Stimulated activated naive CD8-positive, alpha-beta T cell treated with anti-CD3 and anti-CD28 coated beads, Interleukin-15, Interleukin-2, amounts not matched to agents 100 ng/mL and 50 ng/mL, for 24 hours (primary cell): ENCODE measurements around the gene STAG1.
A peak's percentile ranks its signal among the peaks of the same experiment; 100 is the strongest.
"Not testable (repeated sequence)": the region's sequence is repeated elsewhere in the genome, so short reads cannot be mapped to it uniquely, and the experiment has no call there.

Source experiments
- H3K27ac Mint-ChIP-seq: one replicate; pipeline ENCODE4 v1.8.0; 2021; ENCODE audit warnings: mild to moderate bottlenecking, mixed read lengths
- H3K27me3 Mint-ChIP-seq: one replicate; pipeline ENCODE4 v1.8.0; 2021; ENCODE audit warnings: mixed read lengths
- H3K36me3 Mint-ChIP-seq: one replicate; pipeline ENCODE4 v1.8.0; 2021; ENCODE audit warnings: low read depth, mixed read lengths
- H3K4me1 Mint-ChIP-seq: one replicate; pipeline ENCODE4 v1.8.0; 2021; ENCODE audit warnings: low read depth, mixed read lengths
- H3K4me3 Mint-ChIP-seq: one replicate; pipeline ENCODE4 v1.8.0; 2021; ENCODE audit warnings: mild to moderate bottlenecking, mixed read lengths
- H3K9me3 Mint-ChIP-seq: one replicate; pipeline ENCODE4 v1.8.0; 2021; ENCODE audit warnings: mixed read lengths

STAG1 gene

GRCh38 chr3:136532766-136533165 lies 219.4 kb downstream of the STAG1 start:
- Mint-ChIP-seq H3K27me3 (no peaks in the 10 kb centered on the region), H3K9me3 (peaks cover 22% of the 10 kb centered on the region), H3K4me3 (no peak overlapping the region), H3K36me3 (peaks cover 74% of the 10 kb centered on the region), H3K4me1 (peaks cover 6% of the 10 kb centered on the region), H3K27ac (no peak overlapping the region)

GRCh38 chr3:136518102-136518501 lies 234.1 kb downstream of the STAG1 start:
- Mint-ChIP-seq H3K4me1 (peaks cover 5% of the 10 kb centered on the region), H3K36me3 (peaks cover 33% of the 10 kb centered on the region), H3K9me3 (peaks cover under 1% of the 10 kb centered on the region), H3K4me3 (no peak overlapping the region), H3K27me3 (no peaks in the 10 kb centered on the region), H3K27ac (no peak overlapping the region)

- Mint-ChIP-seq H3K9me3 (no peaks in the 10 kb centered on the region), H3K4me3 (no peak overlapping the region), H3K4me1 (peaks cover 4% of the 10 kb centered on the region), H3K36me3 (peaks cover 41% of the 10 kb centered on the region), H3K27me3 (no peaks in the 10 kb centered on the region), H3K27ac (no peak overlapping the region)
Observed at GRCh38 chr3:136516656-136517055, 235.5 kb downstream of the STAG1 start.

GRCh38 chr3:136516095-136516494 lies 236.1 kb downstream of the STAG1 start:
- no peak overlapping the region for H3K4me3 Mint-ChIP-seq
- H3K27ac Mint-ChIP-seq: no peak overlapping the region
- H3K36me3 Mint-ChIP-seq: peaks cover 39% of the 10 kb centered on the region
- no peaks in the 10 kb centered on the region for H3K9me3 Mint-ChIP-seq
- H3K4me1 Mint-ChIP-seq: peaks cover 4% of the 10 kb centered on the region
- no peaks in the 10 kb centered on the region for H3K27me3 Mint-ChIP-seq

GRCh38 chr3:136514533-136514932 lies 237.6 kb downstream of the STAG1 start:
- not testable (repeated sequence) for H3K27me3 Mint-ChIP-seq, H3K4me1 Mint-ChIP-seq, H3K9me3 Mint-ChIP-seq, H3K27ac Mint-ChIP-seq, H3K4me3 Mint-ChIP-seq
- H3K36me3 Mint-ChIP-seq: peaks cover 32% of the 10 kb centered on the region

GRCh38 chr3:136513367-136513766 lies 238.8 kb downstream of the STAG1 start:
- no peak overlapping the region for H3K4me3 Mint-ChIP-seq
- H3K36me3 Mint-ChIP-seq: peaks cover 40% of the 10 kb centered on the region
- H3K9me3 Mint-ChIP-seq: no peaks in the 10 kb centered on the region
- no peak overlapping the region for H3K27ac Mint-ChIP-seq
- no peaks in the 10 kb centered on the region for H3K27me3 Mint-ChIP-seq
- H3K4me1 Mint-ChIP-seq: peaks cover 4% of the 10 kb centered on the region

- Mint-ChIP-seq H3K36me3 (peaks cover 44% of the 10 kb centered on the region), H3K4me1 (peaks cover 4% of the 10 kb centered on the region), H3K4me3 (no peak overlapping the region), H3K9me3 (no peaks in the 10 kb centered on the region), H3K27ac (no peak overlapping the region), H3K27me3 (no peaks in the 10 kb centered on the region)
Observed at GRCh38 chr3:136512381-136512780, 239.8 kb downstream of the STAG1 start.

GRCh38 chr3:136505676-136506075 lies 246.5 kb downstream of the STAG1 start:
- H3K27ac Mint-ChIP-seq: no peak overlapping the region
- no peaks in the 10 kb centered on the region for H3K27me3 Mint-ChIP-seq
- no peaks in the 10 kb centered on the region for H3K4me1 Mint-ChIP-seq
- peaks cover 24% of the 10 kb centered on the region for H3K36me3 Mint-ChIP-seq
- H3K4me3 Mint-ChIP-seq: no peak overlapping the region
- no peaks in the 10 kb centered on the region for H3K9me3 Mint-ChIP-seq

GRCh38 chr3:136503056-136503455 lies 249.1 kb downstream of the STAG1 start:
- H3K36me3 Mint-ChIP-seq: peaks cover 28% of the 10 kb centered on the region
- no peak overlapping the region for H3K27ac Mint-ChIP-seq
- H3K27me3 Mint-ChIP-seq: no peaks in the 10 kb centered on the region
- no peaks in the 10 kb centered on the region for H3K4me1 Mint-ChIP-seq
- H3K4me3 Mint-ChIP-seq: no peak overlapping the region
- H3K9me3 Mint-ChIP-seq: no peaks in the 10 kb centered on the region

- Mint-ChIP-seq H3K36me3 (peaks cover 47% of the 10 kb centered on the region), H3K4me1 (no peaks in the 10 kb centered on the region), H3K27ac (no peak overlapping the region), H3K4me3 (no peak overlapping the region), H3K27me3 (no peaks in the 10 kb centered on the region), H3K9me3 (no peaks in the 10 kb centered on the region)
Observed at GRCh38 chr3:136498919-136499447, 253.2 kb downstream of the STAG1 start.

- no peak overlapping the region for H3K27ac Mint-ChIP-seq
- peaks cover 74% of the 10 kb centered on the region for H3K36me3 Mint-ChIP-seq
- no peak overlapping the region for H3K4me3 Mint-ChIP-seq
- H3K9me3 Mint-ChIP-seq: no peaks in the 10 kb centered on the region
- no peaks in the 10 kb centered on the region for H3K27me3 Mint-ChIP-seq
- H3K4me1 Mint-ChIP-seq: no peaks in the 10 kb centered on the region
Observed at GRCh38 chr3:136495213-136495612, 257.0 kb downstream of the STAG1 start.

GRCh38 chr3:136490646-136491405 lies 261.4 kb downstream of the STAG1 start:
- H3K9me3 Mint-ChIP-seq: peaks cover 6% of the 10 kb centered on the region
- peak overlapping the region; percentile 19 for H3K27ac Mint-ChIP-seq
- H3K36me3 Mint-ChIP-seq: peaks cover 74% of the 10 kb centered on the region
- no peaks in the 10 kb centered on the region for H3K27me3 Mint-ChIP-seq
- no peaks in the 10 kb centered on the region for H3K4me1 Mint-ChIP-seq
- H3K4me3 Mint-ChIP-seq: no peak overlapping the region

GRCh38 chr3:136485777-136486176 lies 266.4 kb downstream of the STAG1 start:
- H3K4me1 Mint-ChIP-seq: no peaks in the 10 kb centered on the region
- no peak overlapping the region for H3K27ac Mint-ChIP-seq
- no peaks in the 10 kb centered on the region for H3K27me3 Mint-ChIP-seq
- no peak overlapping the region for H3K4me3 Mint-ChIP-seq
- peaks cover 36% of the 10 kb centered on the region for H3K36me3 Mint-ChIP-seq
- peaks cover 6% of the 10 kb centered on the region for H3K9me3 Mint-ChIP-seq

GRCh38 chr3:136476280-136476679 lies 275.9 kb downstream of the STAG1 start:
- peaks cover 45% of the 10 kb centered on the region for H3K36me3 Mint-ChIP-seq
- H3K9me3 Mint-ChIP-seq: peaks cover 2% of the 10 kb centered on the region
- H3K27me3 Mint-ChIP-seq: no peaks in the 10 kb centered on the region
- H3K27ac Mint-ChIP-seq: no peak overlapping the region
- no peak overlapping the region for H3K4me3 Mint-ChIP-seq
- H3K4me1 Mint-ChIP-seq: no peaks in the 10 kb centered on the region

GRCh38 chr3:136474876-136475275 lies 277.3 kb downstream of the STAG1 start:
- H3K4me3 Mint-ChIP-seq, H3K27ac Mint-ChIP-seq, H3K9me3 Mint-ChIP-seq, H3K27me3 Mint-ChIP-seq, H3K4me1 Mint-ChIP-seq: not testable (repeated sequence)
- H3K36me3 Mint-ChIP-seq: peaks cover 59% of the 10 kb centered on the region
